NCI-H1092 treated with DMSO at 0.1 percent for 48 hours (cell line): ENCODE results near the gene TNN.

Source experiments
- DNase-seq: peaks from one replicate; lab custom pipeline; 2025; lab: John Stamatoyannopoulos, UW

Gene TNN

DNA sequence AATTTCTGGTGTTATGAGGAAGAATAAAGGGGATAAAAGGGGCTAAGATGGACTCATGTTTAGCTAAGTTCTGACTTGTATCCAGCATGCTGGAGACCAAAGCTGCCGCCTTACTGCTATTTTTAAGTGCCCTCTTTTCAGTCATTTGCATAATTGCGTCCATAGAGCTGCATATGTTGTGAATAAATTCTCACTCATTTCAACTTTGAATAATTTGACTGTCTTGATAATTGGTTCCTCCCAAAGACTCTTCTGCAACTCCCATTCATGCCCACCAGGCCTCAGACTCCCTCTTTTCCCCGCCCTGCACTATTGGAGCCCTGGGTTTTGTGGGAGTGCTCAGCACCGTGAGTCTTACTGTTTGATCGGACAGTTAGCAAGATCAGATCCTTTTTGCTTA is 79.9 kb downstream of the TNN start:
- DNase-seq, result no peak

DNA sequence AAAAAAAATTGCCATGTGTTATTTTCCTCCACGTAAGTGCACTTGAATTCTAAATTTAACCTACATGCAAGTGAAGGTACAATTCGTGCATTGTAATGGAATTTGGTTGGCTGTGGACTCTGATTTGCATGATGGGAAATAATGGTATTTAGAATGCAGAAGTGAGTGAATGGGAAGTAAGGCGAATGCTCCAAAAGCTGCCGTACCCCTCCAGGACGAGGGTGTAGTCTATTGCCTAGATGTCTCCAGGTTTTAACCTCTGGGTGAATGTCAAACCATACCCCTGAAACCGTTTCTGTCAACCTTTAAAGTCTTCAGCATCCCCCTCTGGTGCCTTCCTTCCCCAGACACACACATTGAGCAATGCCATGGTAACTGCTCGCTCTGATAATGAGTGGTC is 80.4 kb downstream of the TNN start:
- no peak for DNase-seq

GRCh38 chr1:175150596-175151319 is 83.1 kb downstream of the TNN start:
- no peak for DNase-seq

GRCh38 chr1:175152006-175152652 is 84.5 kb downstream of the TNN start:
- peak; percentile 65 for DNase-seq

GRCh38 chr1:175154629-175155472 is 87.2 kb downstream of the TNN start:
- DNase-seq, result peak; percentile 70

- no peak for DNase-seq
Observed at GRCh38 chr1:175155473-175155856, 87.8 kb downstream of the TNN start.

- DNase-seq, result no peak
Observed at GRCh38 chr1:175155936-175156335, 88.3 kb downstream of the TNN start.

- DNase-seq, result no peak
Observed at GRCh38 chr1:175157200-175157599, 89.6 kb downstream of the TNN start.

DNA sequence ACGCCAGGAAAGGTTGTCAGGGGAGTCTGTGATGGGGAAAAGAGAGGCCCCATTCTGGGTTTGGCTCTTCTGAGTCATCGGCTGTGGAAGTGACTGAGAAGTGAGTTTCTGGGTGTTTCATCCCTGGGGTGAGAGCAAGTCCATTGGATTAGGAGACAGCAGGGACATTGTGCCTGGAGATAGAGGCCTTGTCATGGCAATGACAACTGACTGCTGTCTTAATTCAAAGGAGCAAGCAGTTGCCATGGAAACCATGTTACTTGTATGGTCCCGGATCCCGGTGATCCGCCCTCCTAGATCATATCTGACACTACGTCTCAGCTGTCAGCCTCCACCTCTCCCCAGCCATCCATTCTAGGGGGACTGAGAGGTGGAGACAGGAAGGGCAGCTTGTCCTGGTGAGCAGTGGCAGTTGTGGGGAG is 90.5 kb downstream of the TNN start:
- DNase-seq, result no peak

DNA sequence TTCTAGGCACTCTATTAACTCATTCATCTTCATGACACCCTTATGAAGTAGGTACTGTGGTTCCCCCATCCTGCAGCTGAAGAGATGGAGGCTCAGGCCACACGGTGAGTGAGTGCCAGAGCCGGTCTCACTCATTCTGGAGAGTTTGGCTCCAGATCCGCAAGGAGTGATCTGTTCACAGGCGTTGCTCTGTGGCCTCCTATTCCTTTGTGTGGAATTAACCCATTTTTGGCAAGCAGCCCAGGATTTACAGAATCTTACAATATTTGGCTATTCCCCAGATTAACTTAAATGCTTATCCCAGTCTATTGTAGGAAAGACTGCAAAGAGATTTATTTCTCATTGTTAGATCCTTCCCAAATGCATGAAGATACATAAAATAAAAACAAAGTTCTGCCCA is 95.3 kb downstream of the TNN start:
- DNase-seq, result no peak

- DNase-seq, result no peak
Observed at GRCh38 chr1:175163702-175164101, 96.1 kb downstream of the TNN start.

DNA sequence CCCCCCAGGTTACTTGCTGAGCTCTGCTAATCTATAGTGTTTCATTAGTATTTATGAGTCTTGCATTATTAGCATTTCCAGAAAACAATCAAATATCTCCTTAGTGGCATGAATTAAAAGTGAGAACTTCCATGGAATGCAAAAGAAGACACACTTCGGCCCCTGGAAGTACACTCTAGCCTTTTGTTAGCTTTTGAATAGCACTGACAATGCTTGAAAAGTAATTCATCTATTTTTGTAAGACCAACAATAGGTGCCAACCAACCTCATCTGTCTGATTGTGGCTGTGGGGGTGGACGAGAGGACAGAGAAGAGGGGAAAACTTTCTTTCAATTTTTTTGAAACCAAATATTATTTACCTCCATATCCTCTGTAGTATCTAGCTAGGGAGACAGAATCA is 97.1 kb downstream of the TNN start:
- no peak for DNase-seq

DNA sequence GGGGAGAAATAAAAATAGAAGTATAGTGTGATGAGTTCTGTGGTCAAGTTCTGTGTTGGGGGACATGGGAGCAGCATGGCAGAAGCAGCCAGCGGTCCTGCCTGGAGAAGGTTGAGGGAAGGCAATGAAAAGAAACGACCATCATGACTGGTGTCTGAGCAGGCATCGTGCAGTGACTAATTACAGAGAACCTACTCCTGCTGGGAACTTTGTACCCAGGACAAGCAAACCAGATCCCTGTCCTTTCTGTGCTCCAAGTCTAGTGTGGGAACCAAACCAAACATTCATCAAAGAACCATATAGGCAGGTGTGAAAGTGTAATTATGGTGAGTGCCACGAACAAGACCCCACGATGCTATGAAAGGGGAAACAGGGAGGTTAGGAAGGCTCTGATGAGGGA is 99.1 kb downstream of the TNN start:
- DNase-seq, result no peak

GRCh38 chr1:175167861-175168260 is 100.2 kb downstream of the TNN start:
- DNase-seq, result no peak

GRCh38 chr1:175168782-175169181 is 101.1 kb downstream of the TNN start:
- DNase-seq, result no peak

DNA sequence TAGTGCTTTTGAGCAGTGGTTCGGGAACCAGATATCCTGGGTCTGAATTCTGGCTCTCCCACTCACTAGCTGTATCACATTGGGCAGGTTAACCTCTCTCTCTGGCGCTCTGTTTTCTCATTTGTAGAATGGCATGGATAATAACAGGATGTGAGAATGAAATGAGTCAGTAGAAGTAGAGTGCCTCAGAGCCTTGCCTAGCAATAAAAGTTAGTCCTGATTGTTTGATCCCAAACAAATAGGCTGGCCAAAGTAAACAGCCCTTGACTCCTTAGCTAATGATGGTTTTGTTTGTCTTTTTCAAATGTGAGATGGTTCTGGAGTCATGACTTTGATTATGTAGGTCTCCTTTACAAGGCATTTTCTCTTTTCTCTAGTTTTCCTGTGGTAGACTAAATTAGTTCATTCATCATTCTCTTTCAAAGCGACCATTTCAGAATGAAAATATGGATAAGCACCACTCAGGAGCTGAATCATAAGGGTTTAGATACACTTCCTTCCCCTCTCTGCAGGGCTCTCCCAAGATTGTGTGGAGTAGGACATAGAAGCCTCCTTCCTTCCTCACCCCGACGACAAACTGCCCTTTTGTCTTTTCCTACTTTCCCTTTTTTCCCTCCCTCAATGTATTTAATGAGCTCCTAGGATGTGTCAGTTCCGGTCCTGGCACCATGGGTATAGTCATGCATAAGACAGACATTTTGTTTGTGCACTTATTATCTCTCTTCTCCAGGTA is 101.8 kb downstream of the TNN start:
- peak; percentile 63 for DNase-seq

- DNase-seq, result no peak
Observed at GRCh38 chr1:175171036-175171913, 103.6 kb downstream of the TNN start.

- peak; percentile 94 for DNase-seq
Observed at GRCh38 chr1:175172503-175172902, 104.9 kb downstream of the TNN start.

GRCh38 chr1:175173531-175173930 is 105.9 kb downstream of the TNN start:
- no peak for DNase-seq

DNA sequence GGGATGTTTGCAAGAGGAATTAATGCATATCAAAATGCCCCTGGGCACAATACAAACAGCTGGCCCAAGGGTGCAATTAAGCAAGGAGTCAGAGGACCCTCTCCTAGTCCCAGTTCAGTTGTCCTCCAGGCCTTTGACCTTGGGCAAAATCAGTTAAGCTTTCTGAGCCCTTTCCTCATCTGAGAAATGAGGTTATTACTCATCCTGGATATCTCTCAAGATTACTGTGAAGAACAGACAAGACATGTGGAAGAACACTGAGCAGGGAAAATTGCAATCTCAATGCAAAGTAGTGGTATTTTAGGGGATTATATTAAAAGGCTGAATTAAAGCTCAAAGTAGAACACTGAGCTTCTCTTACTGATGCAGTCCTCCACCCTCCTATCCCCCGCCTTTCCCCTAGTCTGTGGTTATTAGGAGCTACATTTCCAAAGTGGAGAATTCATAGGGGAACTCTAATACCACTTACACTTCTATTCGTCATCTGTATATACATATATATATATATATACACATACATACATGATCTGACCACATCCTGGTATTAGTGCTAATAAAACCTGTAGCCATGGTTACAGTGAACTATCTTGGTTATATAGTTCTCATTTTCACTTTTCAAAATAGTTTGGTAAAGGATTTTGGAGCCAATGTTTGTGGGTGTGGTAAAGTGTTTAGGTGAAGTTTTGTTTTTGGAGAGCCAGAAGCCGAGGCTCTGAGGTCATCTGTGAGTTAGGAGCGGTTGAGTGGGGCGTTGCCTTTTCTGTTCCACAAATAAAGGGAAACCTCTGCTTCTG is 106.9 kb downstream of the TNN start:
- DNase-seq, result no peak
